ENCODE results near the gene SHISA9. TPM values are rescaled to one million over a fixed set of nuclear protein-coding genes. Genes with fewer than 3 reads are reported as not detected.

The SHISA9 gene
- total and polyA plus RNA-seq, 7 donors = 0.01 to 0.97 (median 0.07) TPM

- Histone ChIP-seq H3K4me3 (no peak overlapping the region), H3K9me3 (no peaks in the 10 kb centered on the region), H3K27me3 (ENCODE audit: insufficient read depth in 3 of 3, low read length in 2 of 3) (no peaks in the 10 kb centered on the region), H3K36me3 (ENCODE audit: insufficient read depth in 1 of 2, low read depth in 1 of 2) (no peaks in the 10 kb centered on the region), H3K27ac (no peak overlapping the region), H3K4me1 (no peaks in the 10 kb centered on the region)
- intact Hi-C loops (cut with DNase I) = no loop called here
- 74 to 82% (median 74%) methylated on average over 2 of the region's 2 CpGs for WGBS, 3 donors
- TF ChIP-seq CTCF (IDR thresholded peaks at IDR 0.05) = no peak
- ATAC-seq = no peak
- DNase-seq = no peak
Observed at GRCh38 chr16:13154799-13155198, 253.4 kb downstream of the SHISA9 start.

GRCh38 chr16:13155377-13155776 lies 254.0 kb downstream of the SHISA9 start:
- H3K36me3 ChIP-seq (ENCODE audit: insufficient read depth in 1 of 2, low read depth in 1 of 2) = no peaks in the 10 kb centered on the region
- H3K4me3 ChIP-seq = no peak overlapping the region
- WGBS, 3 donors = 50 to 60% (median 60%) methylated on average over 2 of the region's 2 CpGs
- no peak overlapping the region for H3K27ac ChIP-seq
- intact Hi-C loops (cut with DNase I) = no loop called here
- no peak for DNase-seq
- no peak for ATAC-seq
- no peaks in the 10 kb centered on the region for H3K9me3 ChIP-seq
- no peaks in the 10 kb centered on the region for H3K4me1 ChIP-seq
- no peak for TF ChIP-seq CTCF (IDR thresholded peaks at IDR 0.05)
- H3K27me3 ChIP-seq (ENCODE audit: insufficient read depth in 3 of 3, low read length in 2 of 3) = no peaks in the 10 kb centered on the region

- whole genome bisulfite sequencing, 3 donors = 31 to 62% (median 33%) methylated on average over 3 of the region's 3 CpGs
- ATAC-seq (no peak), DNase-seq (no peak)
- Histone ChIP-seq H3K9me3 (no peaks in the 10 kb centered on the region), H3K4me1 (no peaks in the 10 kb centered on the region), H3K36me3 (ENCODE audit: insufficient read depth in 1 of 2, low read depth in 1 of 2) (no peaks in the 10 kb centered on the region), H3K27me3 (ENCODE audit: insufficient read depth in 3 of 3, low read length in 2 of 3) (no peaks in the 10 kb centered on the region), H3K4me3 (no peak overlapping the region), H3K27ac (no peak overlapping the region)
- intact Hi-C loops (cut with DNase I) = no loop called here
- no peak for TF ChIP-seq CTCF (IDR thresholded peaks at IDR 0.05)
Observed at GRCh38 chr16:13155780-13156179, 254.4 kb downstream of the SHISA9 start.

- H3K9me3 ChIP-seq = no peaks in the 10 kb centered on the region
- no peak for TF ChIP-seq CTCF (IDR thresholded peaks at IDR 0.05)
- H3K4me1 ChIP-seq = no peaks in the 10 kb centered on the region
- no peaks in the 10 kb centered on the region for H3K36me3 ChIP-seq (ENCODE audit: insufficient read depth in 1 of 2, low read depth in 1 of 2)
- 75 to 78% (median 78%) methylated on average over 3 of the region's 3 CpGs for WGBS, 3 donors
- intact Hi-C loops (cut with DNase I) = no loop called here
- no peaks in the 10 kb centered on the region for H3K27me3 ChIP-seq (ENCODE audit: insufficient read depth in 3 of 3, low read length in 2 of 3)
- no peak overlapping the region for H3K27ac ChIP-seq
- H3K4me3 ChIP-seq = no peak overlapping the region
- DNase-seq (no peak), ATAC-seq (no peak)
Observed at GRCh38 chr16:13157082-13157481, 255.7 kb downstream of the SHISA9 start.

- no peak for ATAC-seq
- Histone ChIP-seq H3K27ac (no peak overlapping the region), H3K27me3 (ENCODE audit: insufficient read depth in 3 of 3, low read length in 2 of 3) (no peaks in the 10 kb centered on the region)
Observed at GRCh38 chr16:13158427-13158826, 257.0 kb downstream of the SHISA9 start.

More at GRCh38 chr16:13158427-13158826, 257.0 kb downstream of the SHISA9 start:
- no peaks in the 10 kb centered on the region for H3K9me3 ChIP-seq
- 88 to 100% (median 95%) methylated on average over 3 of the region's 3 CpGs for WGBS, 3 donors
- no peaks in the 10 kb centered on the region for H3K4me1 ChIP-seq
- H3K36me3 ChIP-seq (ENCODE audit: insufficient read depth in 1 of 2, low read depth in 1 of 2) = no peaks in the 10 kb centered on the region
- H3K4me3 ChIP-seq = no peak overlapping the region
- no peak for TF ChIP-seq CTCF (IDR thresholded peaks at IDR 0.05)
- no peak for DNase-seq
- intact Hi-C loops (cut with DNase I) = no loop called here
